Measurements from ENCODE around the gene PLA2G4C.

PLA2G4C gene

GRCh38 chr19:48136547-48136946 is 25.9 kb upstream of the PLA2G4C start:
- Histone ChIP-seq H3K36me3 (ENCODE audit: control insufficient read depth, insufficient read depth, low read length) (peaks cover 14% of the 10 kb centered on the region), H3K9me3 (ENCODE audit: control insufficient read depth, low read length) (no peaks in the 10 kb centered on the region), H3K27me3 (ENCODE audit: control insufficient read depth, insufficient read depth, low read length, poor library complexity, severe bottlenecking) (no peaks in the 10 kb centered on the region), H3K4me3 (ENCODE audit: insufficient read depth, low read depth, low read length) (no peak overlapping the region), H3K27ac (ENCODE audit: insufficient read depth, low read depth, low read length, poor library complexity, severe bottlenecking) (no peak overlapping the region), H3K4me1 (ENCODE audit: control insufficient read depth, insufficient read depth, low read length) (no peaks in the 10 kb centered on the region)
- WGBS, 2 experiments: 90 to 94% methylated on average over 4 of the region's 4 CpGs

- Histone ChIP-seq H3K4me3 (ENCODE audit: insufficient read depth, low read depth, low read length) (no peak overlapping the region), H3K36me3 (ENCODE audit: control insufficient read depth, insufficient read depth, low read length) (peaks cover 19% of the 10 kb centered on the region), H3K27me3 (ENCODE audit: control insufficient read depth, insufficient read depth, low read length, poor library complexity, severe bottlenecking) (no peaks in the 10 kb centered on the region), H3K27ac (ENCODE audit: insufficient read depth, low read depth, low read length, poor library complexity, severe bottlenecking) (no peak overlapping the region), H3K4me1 (ENCODE audit: control insufficient read depth, insufficient read depth, low read length) (no peaks in the 10 kb centered on the region), H3K9me3 (ENCODE audit: control insufficient read depth, low read length) (no peaks in the 10 kb centered on the region)
- 90 to 91% methylated on average over 8 of the region's 8 CpGs for WGBS, 2 experiments
Measured at GRCh38 chr19:48135411-48135810, 24.8 kb upstream of the PLA2G4C start.

GRCh38 chr19:48133094-48133493 is 22.5 kb upstream of the PLA2G4C start:
- Histone ChIP-seq H3K36me3 (ENCODE audit: control insufficient read depth, insufficient read depth, low read length) (peaks cover 11% of the 10 kb centered on the region), H3K4me3 (ENCODE audit: insufficient read depth, low read depth, low read length) (no peak overlapping the region), H3K9me3 (ENCODE audit: control insufficient read depth, low read length) (no peaks in the 10 kb centered on the region), H3K4me1 (ENCODE audit: control insufficient read depth, insufficient read depth, low read length) (no peaks in the 10 kb centered on the region), H3K27ac (ENCODE audit: insufficient read depth, low read depth, low read length, poor library complexity, severe bottlenecking) (no peak overlapping the region), H3K27me3 (ENCODE audit: control insufficient read depth, insufficient read depth, low read length, poor library complexity, severe bottlenecking) (no peaks in the 10 kb centered on the region)
- WGBS, 2 experiments: 92 to 93% methylated on average over 6 of the region's 6 CpGs

- Histone ChIP-seq H3K27ac (ENCODE audit: insufficient read depth, low read depth, low read length, poor library complexity, severe bottlenecking) (no peak overlapping the region), H3K36me3 (ENCODE audit: control insufficient read depth, insufficient read depth, low read length) (peaks cover 21% of the 10 kb centered on the region), H3K9me3 (ENCODE audit: control insufficient read depth, low read length) (no peaks in the 10 kb centered on the region), H3K4me1 (ENCODE audit: control insufficient read depth, insufficient read depth, low read length) (no peaks in the 10 kb centered on the region), H3K4me3 (ENCODE audit: insufficient read depth, low read depth, low read length) (no peak overlapping the region), H3K27me3 (ENCODE audit: control insufficient read depth, insufficient read depth, low read length, poor library complexity, severe bottlenecking) (no peaks in the 10 kb centered on the region)
- WGBS, 2 experiments: 95 to 96% methylated on average over 6 of the region's 6 CpGs
Measured at GRCh38 chr19:48127561-48127960, 16.9 kb upstream of the PLA2G4C start.

GRCh38 chr19:48123907-48124651 is 13.5 kb upstream of the PLA2G4C start:
- H3K36me3 ChIP-seq (ENCODE audit: control insufficient read depth, insufficient read depth, low read length): peaks cover 31% of the 10 kb centered on the region
- H3K9me3 ChIP-seq (ENCODE audit: control insufficient read depth, low read length): no peaks in the 10 kb centered on the region
- no peak overlapping the region for H3K4me3 ChIP-seq (ENCODE audit: insufficient read depth, low read depth, low read length)
- 73 to 75% methylated on average over 12 of the region's 12 CpGs for WGBS, 2 experiments
- H3K4me1 ChIP-seq (ENCODE audit: control insufficient read depth, insufficient read depth, low read length): no peaks in the 10 kb centered on the region
- H3K27ac ChIP-seq (ENCODE audit: insufficient read depth, low read depth, low read length, poor library complexity, severe bottlenecking): peak overlapping the region; percentile 47
- no peaks in the 10 kb centered on the region for H3K27me3 ChIP-seq (ENCODE audit: control insufficient read depth, insufficient read depth, low read length, poor library complexity, severe bottlenecking)

GRCh38 chr19:48122421-48122820 is 11.8 kb upstream of the PLA2G4C start:
- no peak overlapping the region for H3K4me3 ChIP-seq (ENCODE audit: insufficient read depth, low read depth, low read length)
- WGBS, 2 experiments: 94 to 95% methylated on average over 14 of the region's 14 CpGs
- no peaks in the 10 kb centered on the region for H3K27me3 ChIP-seq (ENCODE audit: control insufficient read depth, insufficient read depth, low read length, poor library complexity, severe bottlenecking)
- peaks cover 30% of the 10 kb centered on the region for H3K36me3 ChIP-seq (ENCODE audit: control insufficient read depth, insufficient read depth, low read length)
- no peaks in the 10 kb centered on the region for H3K4me1 ChIP-seq (ENCODE audit: control insufficient read depth, insufficient read depth, low read length)
- H3K27ac ChIP-seq (ENCODE audit: insufficient read depth, low read depth, low read length, poor library complexity, severe bottlenecking): no peak overlapping the region
- H3K9me3 ChIP-seq (ENCODE audit: control insufficient read depth, low read length): no peaks in the 10 kb centered on the region

- peaks cover 25% of the 10 kb centered on the region for H3K36me3 ChIP-seq (ENCODE audit: control insufficient read depth, insufficient read depth, low read length)
- H3K4me1 ChIP-seq (ENCODE audit: control insufficient read depth, insufficient read depth, low read length): no peaks in the 10 kb centered on the region
- no peaks in the 10 kb centered on the region for H3K9me3 ChIP-seq (ENCODE audit: control insufficient read depth, low read length)
- no peak overlapping the region for H3K4me3 ChIP-seq (ENCODE audit: insufficient read depth, low read depth, low read length)
- H3K27me3 ChIP-seq (ENCODE audit: control insufficient read depth, insufficient read depth, low read length, poor library complexity, severe bottlenecking): no peaks in the 10 kb centered on the region
- 85 to 89% methylated on average over 10 of the region's 10 CpGs for WGBS, 2 experiments
- H3K27ac ChIP-seq (ENCODE audit: insufficient read depth, low read depth, low read length, poor library complexity, severe bottlenecking): no peak overlapping the region
Measured at GRCh38 chr19:48121909-48122371, 11.3 kb upstream of the PLA2G4C start.

- H3K4me3 ChIP-seq (ENCODE audit: insufficient read depth, low read depth, low read length): no peak overlapping the region
- peaks cover 22% of the 10 kb centered on the region for H3K36me3 ChIP-seq (ENCODE audit: control insufficient read depth, insufficient read depth, low read length)
- WGBS, 2 experiments: 91 to 92% methylated on average over 14 of the region's 14 CpGs
Measured at GRCh38 chr19:48121066-48121465, 10.4 kb upstream of the PLA2G4C start.

GRCh38 chr19:48120505-48120904 is 9.9 kb upstream of the PLA2G4C start:
- WGBS, 2 experiments: 90 to 100% methylated on average over 2 of the region's 2 CpGs
- Histone ChIP-seq H3K27me3 (ENCODE audit: control insufficient read depth, insufficient read depth, low read length, poor library complexity, severe bottlenecking) (no peaks in the 10 kb centered on the region), H3K4me3 (ENCODE audit: insufficient read depth, low read depth, low read length) (no peak overlapping the region), H3K27ac (ENCODE audit: insufficient read depth, low read depth, low read length, poor library complexity, severe bottlenecking) (no peak overlapping the region), H3K9me3 (ENCODE audit: control insufficient read depth, low read length) (no peaks in the 10 kb centered on the region), H3K36me3 (ENCODE audit: control insufficient read depth, insufficient read depth, low read length) (peaks cover 22% of the 10 kb centered on the region), H3K4me1 (ENCODE audit: control insufficient read depth, insufficient read depth, low read length) (no peaks in the 10 kb centered on the region)

More at GRCh38 chr19:48121066-48121465, 10.4 kb upstream of the PLA2G4C start:
- Histone ChIP-seq H3K4me1 (ENCODE audit: control insufficient read depth, insufficient read depth, low read length) (no peaks in the 10 kb centered on the region), H3K27me3 (ENCODE audit: control insufficient read depth, insufficient read depth, low read length, poor library complexity, severe bottlenecking) (no peaks in the 10 kb centered on the region), H3K9me3 (ENCODE audit: control insufficient read depth, low read length) (no peaks in the 10 kb centered on the region), H3K27ac (ENCODE audit: insufficient read depth, low read depth, low read length, poor library complexity, severe bottlenecking) (no peak overlapping the region)

GRCh38 chr19:48118131-48118517 is 7.5 kb upstream of the PLA2G4C start:
- H3K27me3 ChIP-seq (ENCODE audit: control insufficient read depth, insufficient read depth, low read length, poor library complexity, severe bottlenecking): no peaks in the 10 kb centered on the region
- no peaks in the 10 kb centered on the region for H3K9me3 ChIP-seq (ENCODE audit: control insufficient read depth, low read length)
- H3K27ac ChIP-seq (ENCODE audit: insufficient read depth, low read depth, low read length, poor library complexity, severe bottlenecking): no peak overlapping the region
- peaks cover 22% of the 10 kb centered on the region for H3K36me3 ChIP-seq (ENCODE audit: control insufficient read depth, insufficient read depth, low read length)
- H3K4me1 ChIP-seq (ENCODE audit: control insufficient read depth, insufficient read depth, low read length): no peaks in the 10 kb centered on the region
- no peak overlapping the region for H3K4me3 ChIP-seq (ENCODE audit: insufficient read depth, low read depth, low read length)
- WGBS, 2 experiments: 91 to 92% methylated on average over 11 of the region's 11 CpGs
